GM19438 (cell line): ENCODE measurements around the gene LGALS1.
A peak's percentile ranks its signal among the peaks of the same experiment; 100 is the strongest.
"Not testable (repeated sequence)": the region's sequence is repeated elsewhere in the genome, so short reads cannot be mapped to it uniquely, and the experiment has no call there.

Source experiments
- ATAC-seq: cut with Tn5 transposase; IDR thresholded peaks from one replicate; pipeline ENCODE4 v1.9.1; 2021; ENCODE audit warnings: low read depth; ENCODE audit not compliant: unreplicated experiment

The LGALS1 gene

DNA sequence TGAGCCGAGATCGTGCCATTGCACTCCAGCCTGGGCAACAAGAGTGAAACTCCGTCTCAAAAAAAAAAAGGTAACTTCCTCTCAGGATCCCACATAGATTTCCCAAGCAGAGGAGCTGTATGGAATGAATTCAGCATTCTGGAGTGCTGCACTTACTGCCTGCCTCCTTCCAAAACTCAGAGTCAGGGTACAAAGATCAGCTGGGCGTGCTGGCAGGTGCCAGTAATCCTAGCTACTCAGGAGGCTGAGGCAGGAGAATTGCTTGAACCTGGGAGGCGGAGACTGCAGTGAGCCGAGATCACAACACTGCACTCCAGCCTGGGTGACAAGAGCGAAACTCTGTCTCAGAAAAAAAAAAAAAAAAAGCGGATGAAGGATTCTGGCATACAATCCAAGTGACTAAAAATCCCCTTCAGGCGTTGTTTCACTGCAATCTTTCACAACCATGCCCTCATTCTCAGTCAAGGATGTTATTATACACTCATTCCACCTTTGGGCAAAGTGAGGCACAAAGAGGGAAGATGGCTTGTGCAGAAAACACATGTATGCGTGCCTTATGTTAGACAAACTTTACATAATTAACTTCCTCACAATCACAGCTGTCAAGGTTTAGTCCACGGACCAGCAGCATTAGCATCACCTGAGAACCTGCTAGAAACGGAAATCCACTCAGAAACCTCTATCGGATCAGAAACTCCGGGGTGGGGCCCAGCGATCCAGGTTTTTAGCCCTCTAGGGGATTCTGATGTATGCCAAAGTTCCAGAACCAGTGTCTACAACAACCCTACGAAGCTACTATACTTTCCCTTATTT is 9.6 kb downstream of the LGALS1 start:
- ATAC-seq = no peak

DNA sequence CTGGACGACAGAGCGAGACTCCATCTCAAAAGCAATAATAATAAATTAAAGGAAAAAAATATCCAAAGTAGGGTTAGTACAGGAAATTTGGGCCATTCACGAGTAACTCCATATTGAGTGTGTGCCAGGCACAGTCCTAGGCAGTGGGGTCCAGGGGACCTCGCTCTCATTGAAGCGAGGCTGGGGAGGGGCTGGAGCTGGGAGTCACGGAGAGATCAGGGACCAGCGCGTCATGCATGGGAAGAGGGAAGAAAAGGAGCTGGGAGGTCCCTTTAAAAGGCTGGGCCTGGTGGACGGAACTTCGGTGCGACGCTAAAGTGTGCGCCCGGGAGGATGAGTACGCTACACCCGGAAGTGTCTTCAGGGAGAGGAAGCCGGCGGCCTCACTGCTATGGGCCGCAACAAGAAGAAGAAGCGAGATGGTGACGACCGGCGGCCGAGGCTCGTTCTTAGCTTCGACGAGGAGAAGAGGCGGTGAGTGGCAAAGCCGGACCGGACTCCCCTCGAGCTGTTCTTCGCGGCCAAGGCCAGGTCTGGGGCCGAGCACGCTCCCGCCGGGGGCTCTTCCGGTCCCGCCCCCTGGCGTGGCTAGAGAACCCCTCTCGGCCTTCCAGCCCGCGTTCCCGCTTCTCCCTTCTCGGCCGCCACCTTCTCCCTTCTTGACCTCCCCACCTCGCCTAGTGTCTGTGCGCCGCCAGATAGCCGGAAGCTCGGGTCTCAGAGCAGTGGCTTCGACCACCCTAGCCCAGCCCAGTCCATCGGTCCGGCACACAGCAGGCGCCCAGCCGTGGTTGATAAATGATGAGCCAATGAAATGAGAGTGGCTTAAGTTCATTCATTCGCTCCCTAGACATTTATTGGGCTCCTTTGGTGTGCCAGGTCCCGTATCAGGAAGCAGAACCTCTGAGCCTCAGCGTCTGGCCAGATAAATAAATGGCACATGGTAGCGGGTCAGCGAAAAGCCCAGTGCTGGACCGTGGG is 10.9 kb downstream of the LGALS1 start, which contains the start of gene NOL12:
Gene NOL12 (plus strand): TSS at position 342 of the 981 bp plus-strand sequence. CDS start 50 bp downstream, at position 392.
- peak; percentile 78 for ATAC-seq

DNA sequence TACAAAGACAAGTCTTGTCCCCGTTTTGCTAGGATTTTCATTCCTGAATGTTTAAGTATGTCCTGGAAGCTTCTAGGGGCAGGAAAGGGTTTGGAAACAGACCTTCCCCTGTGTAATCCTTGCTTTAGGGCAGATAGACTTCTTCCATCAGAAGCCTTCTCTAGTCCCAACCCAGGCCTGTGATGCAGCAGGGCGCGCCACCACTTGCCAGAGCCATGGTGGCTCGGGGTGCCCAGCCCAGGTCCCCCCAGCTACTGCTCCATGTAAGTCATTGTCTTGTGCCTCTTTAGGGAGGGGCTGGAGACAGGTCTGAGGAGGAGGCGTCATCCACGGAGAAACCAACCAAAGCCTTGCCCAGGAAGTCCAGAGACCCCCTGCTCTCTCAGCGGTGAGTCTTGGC is 15.0 kb downstream of the LGALS1 start:
- no peak for ATAC-seq

DNA sequence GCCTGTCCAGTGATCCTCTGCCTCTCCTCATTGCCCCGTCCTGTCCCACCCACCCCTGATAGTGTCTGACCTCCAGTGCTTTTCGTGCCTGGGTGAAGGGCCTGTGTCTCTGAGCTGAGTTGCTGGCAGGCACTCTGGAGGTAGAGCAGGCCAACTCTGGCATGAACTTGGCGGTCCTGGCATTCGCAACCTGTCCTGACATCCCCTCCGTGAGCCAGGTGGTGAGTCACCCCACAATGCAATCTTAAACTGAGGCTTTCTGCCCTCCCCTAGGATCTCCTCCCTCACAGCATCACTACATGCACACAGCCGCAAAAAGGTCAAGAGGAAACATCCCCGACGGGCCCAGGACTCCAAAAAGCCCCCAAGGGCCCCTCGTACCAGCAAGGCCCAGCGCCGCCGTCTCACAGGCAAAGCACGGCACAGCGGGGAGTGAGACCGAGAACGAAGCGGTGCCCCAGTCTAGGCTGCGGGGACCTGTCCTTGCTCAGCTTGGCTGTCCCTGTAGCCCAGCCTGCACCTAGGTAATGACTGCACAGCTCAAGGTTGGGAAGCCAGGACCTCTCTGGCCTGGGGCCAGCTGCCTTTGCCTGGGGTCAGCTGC is 15.6 kb downstream of the LGALS1 start:
- ATAC-seq = no peak

DNA sequence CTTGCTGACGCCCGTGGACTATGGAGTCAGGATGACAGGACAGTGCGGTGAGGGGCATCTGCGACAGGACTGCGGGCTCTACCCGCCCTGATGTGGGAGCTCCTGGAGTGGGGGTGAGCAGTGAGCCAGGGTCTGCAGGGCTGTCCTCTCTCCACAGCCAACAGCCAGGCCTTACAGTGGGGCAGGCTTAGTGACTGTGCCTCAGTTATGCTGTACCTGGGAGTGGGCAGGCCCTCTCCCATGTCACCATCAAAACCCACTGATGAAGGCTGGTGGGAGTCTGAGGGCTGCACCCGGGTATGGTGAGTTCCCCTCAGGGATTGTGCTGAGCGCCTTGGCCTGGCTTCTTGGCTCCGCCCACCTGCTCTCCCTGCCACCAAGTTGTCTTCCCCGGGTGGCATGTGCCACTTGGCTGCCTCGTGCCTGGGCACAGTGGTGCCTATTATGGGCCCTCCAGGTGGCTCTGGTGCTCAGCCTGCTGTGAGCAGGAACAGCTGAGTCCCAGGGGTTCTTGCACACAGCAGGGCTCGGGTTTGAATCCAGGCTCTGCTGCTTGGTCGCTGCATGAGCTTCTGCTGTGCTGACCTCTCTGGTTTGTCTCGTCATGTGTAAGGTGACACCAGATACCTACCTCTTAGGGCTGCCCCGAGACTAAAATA is 17.3 kb downstream of the LGALS1 start:
- ATAC-seq = no peak

DNA sequence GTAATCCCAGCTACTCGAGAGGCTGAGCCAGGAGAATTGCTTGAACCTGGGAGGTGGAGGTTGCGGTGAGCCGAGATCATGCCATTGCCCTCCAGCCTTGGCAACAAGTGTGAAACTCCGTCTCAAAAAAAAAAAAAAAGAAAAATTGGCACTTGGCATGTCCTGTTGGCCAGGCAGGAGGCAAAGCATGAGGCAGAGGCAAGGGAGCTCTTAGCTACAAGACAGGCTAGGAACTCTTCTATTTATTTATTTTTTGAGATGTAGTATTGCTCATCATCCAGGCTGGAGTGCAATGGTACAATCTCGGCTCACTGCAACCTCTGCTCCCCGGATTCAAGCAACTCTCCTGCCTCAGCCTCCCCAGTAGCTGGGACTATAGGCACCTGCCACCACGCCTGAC is 18.7 kb downstream of the LGALS1 start:
- ATAC-seq = not testable (repeated sequence)

DNA sequence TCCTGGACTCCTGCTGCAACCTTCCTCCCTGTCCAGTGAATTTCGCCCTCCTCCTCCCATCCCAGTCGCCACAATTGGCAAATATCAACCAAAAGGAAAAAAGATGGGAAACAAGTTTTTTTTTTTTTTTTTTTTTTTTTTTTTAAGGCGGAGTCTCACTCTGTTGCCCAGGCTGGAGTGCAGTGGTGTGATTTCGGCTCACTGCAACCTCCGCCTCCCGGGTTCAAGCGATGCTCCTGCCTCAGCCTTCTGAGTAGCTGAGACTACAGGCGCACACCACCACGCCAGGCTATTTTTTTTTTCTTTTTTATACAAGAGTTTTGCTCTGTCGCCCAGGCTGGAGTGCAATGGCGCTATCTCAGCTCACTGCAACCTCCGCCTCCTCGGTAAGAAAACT is 20.8 kb downstream of the LGALS1 start:
- ATAC-seq = not testable (repeated sequence)

DNA sequence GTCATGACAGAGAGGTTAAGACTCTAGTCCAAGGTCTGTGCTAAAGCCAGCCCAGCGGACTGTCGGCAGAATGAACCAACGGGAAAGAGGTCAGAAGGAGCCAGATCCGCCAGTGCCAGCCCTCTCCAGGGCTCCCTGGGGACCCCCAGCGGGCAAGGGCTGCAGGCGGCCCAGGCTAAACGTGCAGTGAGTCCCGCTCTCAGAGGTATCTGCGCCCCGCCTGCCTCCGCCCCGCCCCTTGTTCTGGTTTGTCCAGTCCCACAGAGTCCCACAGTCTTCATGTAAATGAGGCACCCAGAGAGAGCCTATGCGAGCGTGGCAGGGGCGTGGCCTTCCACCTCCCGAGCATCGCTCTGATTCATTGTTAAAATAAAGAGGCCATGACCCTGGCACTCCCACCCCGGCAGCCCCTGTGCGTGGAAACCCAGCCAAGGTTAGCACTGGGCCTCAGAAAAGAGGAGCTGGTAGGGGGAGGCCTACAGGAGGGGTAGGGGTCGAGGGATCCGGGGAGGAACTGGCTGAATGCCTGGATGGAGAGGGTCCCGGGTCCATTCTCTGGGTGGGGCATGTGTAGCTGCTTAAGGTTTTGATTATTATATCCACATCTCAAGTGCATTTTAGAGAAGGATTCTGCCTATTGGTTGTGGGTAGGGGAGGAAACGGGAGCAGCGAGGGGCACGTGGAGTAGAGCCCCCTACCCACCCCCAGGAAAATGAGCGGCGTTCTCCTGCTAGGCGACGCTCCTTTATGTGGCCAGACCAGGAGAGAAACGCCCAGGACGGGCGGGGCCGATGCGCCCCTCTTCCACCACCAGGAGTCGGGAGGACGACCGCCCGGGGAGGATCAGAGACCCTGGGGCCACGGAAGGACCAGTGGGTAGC is 21.5 kb downstream of the LGALS1 start, which contains the start of gene TRIOBP:
Gene TRIOBP (plus strand): TSS at position 392 of the 881 bp plus-strand sequence. CDS start 4,318 bp downstream, outside the sequence.
- ATAC-seq = peak; percentile 99

DNA sequence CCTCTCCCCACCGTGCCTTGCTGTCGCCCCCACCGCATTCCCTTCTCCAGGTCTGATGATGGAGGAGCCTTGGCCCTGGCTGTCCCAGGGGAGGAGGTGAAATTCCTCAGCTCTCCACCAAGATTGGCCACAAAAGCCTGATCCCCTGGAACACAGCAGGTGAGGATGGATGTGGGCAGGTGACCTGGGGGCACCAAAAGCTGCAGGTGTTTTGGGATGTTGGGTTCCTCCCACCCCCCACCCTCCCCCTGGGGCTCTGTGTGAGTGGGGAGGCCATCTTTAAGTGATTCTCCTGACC is 22.1 kb downstream of the LGALS1 start:
- no peak for ATAC-seq

DNA sequence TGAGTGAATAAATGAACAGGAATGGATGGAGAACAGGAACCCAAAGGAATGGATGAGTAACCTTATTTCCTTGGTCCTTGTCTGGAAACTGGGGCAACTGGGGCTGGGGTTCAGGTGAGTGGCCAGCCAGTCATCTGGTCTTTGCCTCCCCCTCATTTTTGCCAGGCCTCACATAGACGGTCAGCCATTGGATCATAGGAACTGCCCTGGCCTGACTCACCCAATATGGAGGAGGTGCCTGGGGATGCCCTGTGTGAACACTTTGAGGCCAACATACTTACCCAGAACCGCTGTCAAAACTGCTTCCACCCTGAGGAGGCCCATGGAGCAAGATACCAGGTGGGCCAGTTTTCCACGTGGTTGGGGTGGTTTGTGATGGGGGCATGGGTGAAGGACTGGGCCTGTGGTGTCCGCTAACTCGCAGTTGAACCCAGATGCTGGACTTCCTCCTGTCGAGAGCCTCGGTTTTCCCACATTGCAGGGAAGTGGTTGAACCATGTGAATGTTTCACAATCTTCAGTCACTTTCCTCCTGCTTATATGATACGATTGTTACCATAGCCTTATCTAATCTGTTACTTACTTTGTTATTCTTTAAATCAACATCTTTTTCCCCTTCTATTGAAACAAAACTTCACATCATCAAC is 25.8 kb downstream of the LGALS1 start:
- ATAC-seq = no peak

DNA sequence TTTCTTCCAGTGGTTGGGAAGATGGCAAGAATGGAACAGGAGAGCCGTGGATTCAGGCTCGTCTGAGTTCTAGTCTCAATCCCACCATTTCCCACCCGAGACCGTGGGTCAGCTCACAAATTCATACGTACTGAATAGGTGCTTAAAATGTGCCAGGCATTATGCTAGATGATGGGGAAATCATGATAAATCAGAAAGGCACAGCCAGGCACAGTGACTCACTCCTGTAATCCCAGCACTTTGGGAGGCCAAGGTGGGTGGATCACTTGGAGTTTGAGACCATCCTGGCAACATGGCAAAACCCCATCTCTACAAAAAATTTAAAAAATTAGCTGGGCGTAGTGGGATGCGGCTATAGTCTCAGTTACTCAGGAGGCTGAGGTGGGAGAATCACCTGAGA is 28.5 kb downstream of the LGALS1 start:
- ATAC-seq = no peak

DNA sequence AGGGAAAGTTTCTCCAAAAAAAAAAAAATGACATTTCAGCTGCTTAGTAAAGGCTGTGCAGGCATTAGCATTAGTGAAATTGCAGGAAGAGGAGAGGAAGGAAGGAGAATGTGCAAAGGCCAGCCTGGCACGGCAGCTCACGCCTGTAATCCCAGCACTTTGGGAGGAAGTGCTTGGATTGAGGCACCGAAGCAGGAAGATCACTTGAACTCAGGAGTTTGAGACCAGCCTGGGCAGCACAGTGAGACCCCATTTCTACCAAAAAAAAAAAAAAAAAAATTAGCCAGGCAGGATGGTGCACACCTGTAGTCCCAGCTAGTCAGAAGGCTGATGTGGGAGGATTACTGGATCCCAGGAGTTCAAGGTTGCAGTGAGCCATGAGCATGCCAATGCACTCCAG is 29.2 kb downstream of the LGALS1 start:
- ATAC-seq = no peak

DNA sequence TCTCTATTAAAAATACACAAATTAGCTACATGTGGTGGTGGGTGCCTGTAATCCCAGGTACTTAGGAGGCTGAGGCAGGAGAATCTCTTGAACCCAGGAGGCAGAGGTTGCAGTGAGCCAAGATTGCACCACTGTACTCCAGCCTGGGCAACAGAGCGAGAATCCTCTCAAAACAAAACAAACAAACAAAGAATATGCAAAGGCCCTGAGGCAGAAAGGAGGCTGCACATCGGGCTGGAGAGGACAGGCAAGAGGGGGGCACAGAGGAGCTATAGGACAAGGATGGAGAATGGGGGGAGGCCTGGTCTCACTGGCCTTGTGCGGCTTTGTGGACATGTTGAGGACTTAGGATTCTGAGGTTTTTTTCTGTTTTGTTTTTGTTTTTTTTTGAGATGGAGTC is 29.8 kb downstream of the LGALS1 start:
- ATAC-seq = no peak

DNA sequence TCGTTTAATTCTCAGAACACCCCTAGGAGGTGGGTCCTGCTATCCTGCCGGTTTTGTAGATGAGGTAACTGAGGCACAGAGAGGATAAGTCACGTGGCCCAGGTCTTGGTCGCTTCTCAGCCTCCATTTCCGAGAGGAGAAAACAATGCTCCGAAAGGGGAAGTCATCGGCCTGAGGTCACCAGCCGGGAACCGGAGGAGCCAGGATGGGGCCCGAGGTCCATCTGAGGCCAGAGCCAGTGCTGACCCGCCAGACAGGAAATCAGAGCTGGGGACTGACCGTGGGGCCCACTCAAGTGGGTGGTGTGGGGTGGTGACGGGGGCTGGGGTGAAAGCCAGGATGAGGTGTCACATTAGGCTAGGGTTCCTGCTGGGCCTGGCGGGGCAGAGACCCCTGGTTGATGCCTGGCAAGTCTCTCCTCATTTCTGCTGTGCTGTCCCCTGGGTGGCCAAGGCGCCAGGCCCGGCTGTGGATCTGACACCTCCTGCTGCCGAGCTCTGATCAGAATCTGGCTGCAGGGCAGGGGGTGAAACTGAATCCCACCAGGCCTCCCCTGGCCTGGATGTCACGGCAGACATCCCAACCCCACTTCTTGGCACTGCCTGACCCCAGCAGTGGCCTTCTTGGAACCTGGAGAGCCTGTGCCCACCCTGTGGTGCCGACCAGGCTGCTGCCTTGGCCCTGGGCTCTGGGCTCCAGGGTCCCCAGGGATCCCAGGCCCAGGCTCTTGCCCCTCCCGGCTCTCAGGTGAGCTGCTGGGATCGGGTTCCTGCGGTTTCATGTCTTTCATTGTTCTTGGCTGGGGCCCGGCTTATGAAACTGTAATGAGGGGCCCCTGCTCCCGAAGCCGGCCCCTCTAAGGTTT is 33.4 kb downstream of the LGALS1 start:
- no peak for ATAC-seq

DNA sequence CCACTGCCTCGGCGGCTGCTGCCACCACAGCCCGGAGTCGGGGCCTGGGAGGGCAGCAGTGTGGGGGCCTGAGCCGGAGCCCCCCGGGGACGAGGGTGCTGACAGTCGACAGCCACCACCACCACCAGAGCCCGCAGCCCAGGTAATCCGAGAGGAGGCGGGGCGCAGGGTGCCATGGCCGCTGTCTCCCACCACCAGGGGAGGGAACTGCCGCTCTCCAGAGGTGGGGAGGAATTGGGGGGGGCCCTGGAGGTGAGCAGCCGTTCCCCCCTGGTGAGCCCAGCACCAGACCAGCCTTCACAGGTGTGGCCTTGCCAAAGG is 34.0 kb downstream of the LGALS1 start:
- ATAC-seq = no peak

DNA sequence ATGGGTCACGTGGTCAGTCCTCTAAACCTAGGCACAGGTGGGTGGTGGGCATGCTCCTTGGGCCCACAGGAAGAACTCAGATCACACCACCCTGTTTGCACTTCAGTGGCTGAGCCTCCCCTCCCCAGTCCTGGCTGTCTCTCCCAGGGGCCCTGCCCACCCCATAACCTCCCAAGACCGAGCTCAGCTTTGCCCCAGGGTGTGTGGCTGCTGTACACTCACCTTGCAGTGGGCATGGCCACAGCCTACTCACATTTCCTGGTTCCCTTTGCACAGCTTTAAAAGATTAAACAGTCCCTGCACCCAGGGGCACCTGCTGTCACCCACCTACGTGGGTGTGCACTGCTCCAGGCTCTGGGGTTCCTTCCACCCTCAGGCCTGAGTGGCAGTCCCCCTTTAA is 35.2 kb downstream of the LGALS1 start:
- no peak for ATAC-seq

DNA sequence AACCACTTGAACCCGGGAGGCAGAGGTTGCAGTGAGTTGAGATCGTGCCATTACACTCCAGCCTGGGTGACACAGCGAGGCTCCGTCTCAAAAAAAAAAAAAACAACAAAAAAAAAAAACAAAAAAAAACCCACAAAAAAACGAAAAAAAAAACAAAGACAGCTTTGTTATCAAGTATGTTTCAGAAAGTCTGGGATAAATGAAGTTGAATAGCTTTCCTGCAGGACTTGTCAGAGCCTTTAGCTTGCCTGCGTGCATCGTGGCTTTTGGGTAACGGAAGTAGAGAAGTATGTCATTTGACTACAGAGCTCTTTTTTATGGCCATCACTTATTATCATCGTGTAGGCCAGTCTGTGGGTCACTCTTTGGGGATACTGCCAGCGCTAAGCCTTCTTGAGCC is 36.1 kb downstream of the LGALS1 start:
- ATAC-seq = no peak

DNA sequence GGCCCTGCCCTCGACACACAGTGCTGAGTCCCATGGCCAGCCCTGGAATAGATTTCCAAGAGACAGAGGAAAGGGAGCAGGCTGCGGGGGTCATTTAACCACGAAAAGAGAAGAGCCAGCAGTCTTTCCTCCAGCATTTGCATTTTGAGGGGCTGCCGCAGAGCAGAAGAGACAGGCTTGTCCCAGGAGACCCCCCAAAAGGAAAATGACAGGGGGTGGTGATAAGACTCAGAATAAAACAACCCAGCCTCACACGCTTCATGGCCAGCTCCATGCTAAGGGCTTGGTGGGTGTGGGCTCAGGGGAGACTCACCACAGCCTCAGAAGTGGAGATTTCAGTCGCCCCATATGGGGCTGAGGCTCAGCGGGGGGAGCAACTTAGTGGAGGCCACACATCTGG is 38.3 kb downstream of the LGALS1 start:
- no peak for ATAC-seq
